ENCODE measurements around the gene DNER. TPM values are rescaled to one million over a fixed set of nuclear protein-coding genes. Genes with fewer than 3 reads are reported as not detected.
"Not testable (repeated sequence)": the region's sequence is repeated elsewhere in the genome, so short reads cannot be mapped to it uniquely, and the experiment has no call there.

DNER gene
- total RNA-seq, 1 experiment from 2014 or later: 2.8 TPM

DNA sequence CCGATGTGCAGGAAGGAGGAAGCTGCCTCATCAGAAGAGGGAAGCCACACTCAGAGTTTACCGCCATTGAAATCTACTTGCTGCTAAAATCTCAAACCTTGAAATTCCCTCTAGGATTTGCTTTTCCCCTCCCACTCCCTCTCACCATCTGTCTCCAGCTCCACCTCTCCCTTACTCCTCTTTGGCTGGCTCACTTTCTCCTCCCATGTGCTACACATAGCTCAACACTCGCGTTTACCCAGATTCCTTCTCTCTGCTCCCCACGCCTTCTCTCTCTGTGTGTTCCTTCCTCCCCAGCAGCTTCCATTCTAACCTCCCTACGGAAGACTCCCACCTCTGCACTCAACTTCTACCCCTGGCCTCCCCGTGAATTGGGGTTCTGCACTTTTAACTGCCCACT lies 143.1 kb downstream of the DNER start:
- DNase-seq (ENCODE audit: low read depth): no peak

GRCh38 chr2:229566370-229566769 lies 148.0 kb downstream of the DNER start:
- no peak for DNase-seq (ENCODE audit: low read depth)

GRCh38 chr2:229564300-229564907 lies 150.0 kb downstream of the DNER start:
- no peak for DNase-seq (ENCODE audit: low read depth)

- no peak for DNase-seq (ENCODE audit: low read depth)
These were observed 151.0 kb downstream of the DNER start for GRCh38 chr2:229563388-229563787.

- no peak for DNase-seq (ENCODE audit: low read depth)
These were observed 151.8 kb downstream of the DNER start for GRCh38 chr2:229562472-229563127.

DNA sequence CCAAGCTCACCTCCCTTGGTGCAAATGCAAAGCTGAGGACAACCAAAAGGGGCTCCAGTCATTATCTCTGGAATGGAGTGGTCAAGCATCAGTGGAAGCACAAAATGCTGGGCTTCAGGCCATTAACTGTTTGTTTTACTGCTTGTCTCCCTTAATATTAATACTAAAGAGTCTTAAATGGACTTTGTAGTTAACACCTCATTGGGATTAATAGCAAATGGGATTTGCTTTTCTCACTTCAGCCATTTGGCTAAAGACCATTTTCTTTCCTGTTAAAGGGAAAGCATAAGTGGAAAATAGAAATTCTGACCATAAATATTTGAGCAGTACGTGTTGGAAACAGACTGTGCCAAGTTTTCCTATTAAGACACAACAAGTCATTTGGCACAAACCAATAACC lies 154.4 kb downstream of the DNER start:
- no peak for DNase-seq (ENCODE audit: low read depth)

DNA sequence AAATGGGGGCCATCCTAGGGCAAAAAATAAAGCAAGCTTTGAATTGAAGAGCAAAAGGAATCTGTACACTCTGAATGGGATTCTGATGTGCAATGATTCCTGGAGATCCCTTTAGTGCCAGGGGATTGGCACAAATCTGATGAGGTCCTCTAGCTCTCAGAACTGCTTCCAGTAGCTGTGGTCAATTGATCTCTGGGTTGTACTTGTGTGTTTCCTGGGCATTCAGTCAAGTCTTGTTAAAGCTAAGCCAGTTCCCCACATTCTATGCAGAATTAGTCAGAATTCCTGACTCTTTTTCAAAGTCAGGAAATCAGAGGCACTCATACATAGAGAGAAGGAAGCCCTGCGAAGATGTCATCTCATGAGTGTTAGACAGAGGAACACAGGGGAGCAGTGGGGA lies 161.3 kb downstream of the DNER start:
- DNase-seq (ENCODE audit: low read depth): no peak

- no peak for DNase-seq (ENCODE audit: low read depth)
These were observed 171.0 kb downstream of the DNER start for GRCh38 chr2:229543176-229543873.

DNA sequence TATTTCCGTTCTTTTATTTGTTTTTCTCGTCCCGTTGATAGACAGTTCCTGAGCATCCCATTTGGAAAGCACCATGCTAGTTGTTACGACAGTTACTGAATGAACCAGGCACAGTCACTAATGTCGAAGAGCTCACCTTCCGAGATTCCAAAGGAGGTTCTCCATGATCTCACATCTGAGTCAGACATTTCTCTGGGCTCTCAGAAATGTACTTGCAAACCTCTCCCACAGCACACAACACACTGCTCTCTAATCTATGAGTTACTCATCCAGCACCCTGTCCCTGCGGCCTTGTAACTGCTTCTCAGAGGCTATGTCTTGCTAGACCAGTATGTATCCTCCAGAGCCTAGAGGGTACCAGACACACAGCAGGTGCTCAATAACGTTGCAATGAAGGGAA lies 174.7 kb downstream of the DNER start:
- DNase-seq (ENCODE audit: low read depth): peak; percentile 25

- no peak for DNase-seq (ENCODE audit: low read depth)
These were observed 182.8 kb downstream of the DNER start for GRCh38 chr2:229531594-229531993.

DNA sequence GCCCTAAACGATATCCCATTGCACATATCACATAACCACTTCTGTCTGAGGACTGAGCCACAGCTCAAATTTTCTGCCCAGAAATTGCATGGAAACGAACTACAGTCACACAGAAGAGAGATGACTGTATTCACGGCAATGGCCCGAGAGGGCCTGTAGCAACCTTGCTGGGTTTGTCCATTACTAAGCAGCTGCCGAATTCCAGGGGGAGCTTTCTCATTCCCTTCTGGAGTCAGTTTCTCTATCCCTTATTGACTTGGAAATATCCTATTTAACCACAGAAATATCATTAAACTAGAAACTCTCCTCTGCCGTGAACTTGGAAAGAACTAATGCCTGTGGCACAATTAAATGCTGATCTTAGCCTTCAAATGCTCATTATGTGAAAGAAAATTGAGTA lies 183.9 kb downstream of the DNER start:
- DNase-seq (ENCODE audit: low read depth): no peak

- no peak for DNase-seq (ENCODE audit: low read depth)
These were observed 185.5 kb downstream of the DNER start for GRCh38 chr2:229528846-229529245.

DNA sequence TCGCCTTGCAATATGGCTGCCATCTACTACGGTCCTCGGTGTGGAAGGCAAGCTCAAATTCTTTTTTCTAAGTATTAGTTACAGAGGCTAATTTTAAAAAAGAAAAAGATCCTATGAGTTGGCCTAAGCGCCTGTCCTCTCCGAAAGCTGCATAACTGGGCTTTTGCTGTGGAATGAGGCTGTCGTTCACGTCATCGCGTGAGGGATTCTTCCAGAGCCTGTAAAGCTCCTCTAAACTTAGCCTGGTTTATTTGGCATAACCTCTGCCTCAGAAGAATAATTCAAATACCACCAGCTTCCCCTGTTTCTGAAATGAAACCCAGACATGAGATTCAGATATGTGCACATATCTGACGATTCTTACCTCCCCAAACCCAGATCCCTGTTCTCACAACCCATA lies 187.4 kb downstream of the DNER start:
- DNase-seq (ENCODE audit: low read depth): no peak

- no peak for DNase-seq (ENCODE audit: low read depth)
These were observed 189.6 kb downstream of the DNER start for GRCh38 chr2:229524799-229525198.

DNA sequence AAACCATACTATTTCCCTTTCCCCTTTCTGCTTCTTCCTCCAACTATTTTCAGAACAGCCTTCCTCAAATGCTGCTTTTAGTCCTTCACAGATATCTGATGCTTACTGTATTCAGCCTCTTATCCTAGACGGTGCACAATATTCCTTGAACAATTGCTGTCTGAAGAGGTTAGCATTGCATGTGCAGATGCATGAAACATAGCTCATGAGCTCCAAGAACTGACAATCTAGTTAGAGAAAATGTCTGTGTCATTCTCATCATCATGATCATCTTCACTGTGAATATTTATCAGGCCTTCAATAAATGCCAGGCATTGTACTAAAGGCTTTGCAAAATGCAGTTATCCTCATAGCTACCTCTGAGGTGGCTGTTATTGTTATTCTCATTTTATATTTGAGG lies 190.7 kb downstream of the DNER start:
- no peak for DNase-seq (ENCODE audit: low read depth)

- no peak for DNase-seq (ENCODE audit: low read depth)
These were observed 192.8 kb downstream of the DNER start for GRCh38 chr2:229521576-229521975.

GRCh38 chr2:229520691-229521096 lies 193.7 kb downstream of the DNER start:
- DNase-seq (ENCODE audit: low read depth): no peak

DNA sequence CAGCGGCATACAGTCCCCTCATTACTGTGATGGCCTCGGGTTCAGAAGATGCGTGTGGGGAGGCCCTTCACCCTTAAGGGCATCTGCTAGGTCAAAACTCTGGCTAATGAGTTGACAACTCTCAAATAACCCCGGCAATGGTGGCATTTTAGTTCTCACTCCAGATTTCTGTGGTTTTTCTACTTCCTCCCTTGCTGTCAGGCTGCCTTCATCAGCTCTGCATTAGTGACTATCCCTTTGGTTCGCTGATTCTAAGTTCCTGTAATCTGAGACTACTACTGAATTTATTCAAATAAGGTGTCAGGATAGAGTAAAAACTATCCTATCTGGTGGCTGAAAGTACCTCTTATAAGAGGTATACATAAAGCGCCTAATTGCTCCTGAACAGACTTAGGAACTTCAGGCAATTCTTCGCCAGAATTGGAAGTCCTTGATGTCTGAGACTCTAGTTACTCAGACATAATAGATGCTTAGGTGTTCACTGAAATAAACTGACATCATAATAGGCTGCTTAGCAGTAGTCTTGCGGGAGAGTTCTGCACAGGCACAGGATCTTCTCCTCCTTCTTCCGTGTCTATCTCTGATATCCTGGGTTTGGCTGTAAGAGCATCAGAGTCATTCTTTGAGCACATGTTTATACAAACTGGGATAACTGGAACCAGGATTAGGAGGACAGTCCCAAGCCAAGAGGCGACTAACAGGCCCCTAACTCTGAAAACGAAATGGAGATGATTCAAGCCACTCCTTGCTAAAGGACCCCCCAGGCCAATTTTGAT lies 194.5 kb downstream of the DNER start:
- DNase-seq (ENCODE audit: low read depth): no peak

DNA sequence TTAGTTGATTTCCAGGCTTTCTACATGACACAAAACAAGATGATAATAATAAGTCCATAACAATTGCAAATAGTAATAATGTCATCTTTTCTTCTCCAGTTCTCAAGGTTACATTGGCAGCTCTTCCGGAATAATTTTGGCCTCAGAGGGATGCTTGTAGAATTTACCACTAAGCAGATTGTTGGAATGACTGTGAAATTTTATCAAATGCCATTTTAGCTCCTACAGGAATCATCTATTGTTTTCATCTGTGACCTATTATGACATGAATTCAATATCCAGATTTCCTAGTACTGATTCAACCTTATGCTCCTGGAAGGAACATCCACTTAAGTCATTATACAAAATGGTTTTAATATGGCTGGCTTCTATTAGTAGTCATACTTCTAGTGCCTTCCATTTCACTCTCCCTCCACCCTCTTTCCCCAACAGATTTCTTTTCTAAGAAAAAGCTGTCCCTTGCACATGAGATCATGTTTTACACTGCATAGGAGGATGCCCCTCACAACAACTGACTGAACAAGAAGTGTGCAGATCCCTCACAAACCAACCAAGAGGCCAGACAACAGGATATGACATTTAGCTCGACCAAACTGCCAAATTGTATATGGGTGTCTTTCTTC lies 200.0 kb downstream of the DNER start:
- DNase-seq (ENCODE audit: low read depth): no peak

- DNase-seq (ENCODE audit: low read depth): no peak
These were observed 202.8 kb downstream of the DNER start for GRCh38 chr2:229511524-229511923.

- not testable (repeated sequence) for DNase-seq (ENCODE audit: low read depth)
These were observed 207.7 kb downstream of the DNER start for GRCh38 chr2:229506699-229507098.

Data from LHCN-M2 (cell line).